HG03442 (cell line): ENCODE results near the gene ARID3C.

Source experiments
- ATAC-seq: cut with Tn5 transposase; IDR thresholded peaks from one replicate; pipeline ENCODE4 v1.9.1; 2021; ENCODE audit warnings: mild to moderate bottlenecking, moderate library complexity; ENCODE audit not compliant: unreplicated experiment

The ARID3C gene, protein sequence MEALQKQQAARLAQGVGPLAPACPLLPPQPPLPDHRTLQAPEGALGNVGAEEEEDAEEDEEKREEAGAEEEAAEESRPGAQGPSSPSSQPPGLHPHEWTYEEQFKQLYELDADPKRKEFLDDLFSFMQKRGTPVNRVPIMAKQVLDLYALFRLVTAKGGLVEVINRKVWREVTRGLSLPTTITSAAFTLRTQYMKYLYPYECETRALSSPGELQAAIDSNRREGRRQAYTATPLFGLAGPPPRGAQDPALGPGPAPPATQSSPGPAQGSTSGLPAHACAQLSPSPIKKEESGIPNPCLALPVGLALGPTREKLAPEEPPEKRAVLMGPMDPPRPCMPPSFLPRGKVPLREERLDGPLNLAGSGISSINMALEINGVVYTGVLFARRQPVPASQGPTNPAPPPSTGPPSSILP

DNA sequence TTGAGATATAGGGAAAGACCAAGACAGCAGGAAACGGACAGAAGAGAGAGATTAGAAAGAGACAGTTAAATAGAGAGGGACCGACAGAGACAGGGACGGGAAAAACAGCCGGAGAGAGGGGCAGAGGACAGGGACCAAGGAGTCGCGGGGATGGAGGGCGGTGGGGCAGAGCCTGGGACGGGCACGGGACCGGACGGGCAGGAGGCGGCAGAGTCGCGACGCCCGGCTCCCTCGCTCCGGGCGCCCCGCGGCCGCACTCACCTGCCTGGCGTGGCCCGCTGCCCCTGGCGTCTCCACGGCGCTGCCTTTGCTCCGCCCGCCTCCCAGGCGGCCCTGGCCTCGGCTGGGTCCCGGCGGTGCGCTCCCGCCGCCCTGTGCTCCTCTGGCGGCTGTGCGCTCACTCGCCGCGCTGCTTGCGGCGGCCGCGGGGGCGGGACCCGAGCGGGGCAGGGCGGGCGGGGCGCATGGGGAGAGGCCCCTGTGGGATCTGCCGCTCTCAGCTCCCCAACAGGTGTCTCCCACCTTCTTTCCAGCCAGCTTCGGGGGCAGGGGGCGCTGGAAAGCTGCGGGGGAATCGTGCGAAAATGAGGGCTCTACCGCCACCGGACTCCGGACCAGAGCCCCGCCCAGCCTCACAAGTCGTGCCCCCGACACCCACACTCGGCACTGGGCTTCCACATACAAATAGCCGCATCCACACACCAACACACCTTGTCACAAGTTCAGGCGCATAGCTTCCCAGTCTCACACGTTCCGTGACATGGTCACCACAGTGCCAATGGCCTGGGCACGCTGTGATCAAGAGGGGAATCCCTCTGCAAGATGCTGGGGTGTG, at the start of gene ARID3C:
ARID3C (minus strand) TSS at position 411 of the 835 bp plus-strand sequence. CDS start 1,052 bp downstream, outside the sequence.
- no peak for ATAC-seq

DNA sequence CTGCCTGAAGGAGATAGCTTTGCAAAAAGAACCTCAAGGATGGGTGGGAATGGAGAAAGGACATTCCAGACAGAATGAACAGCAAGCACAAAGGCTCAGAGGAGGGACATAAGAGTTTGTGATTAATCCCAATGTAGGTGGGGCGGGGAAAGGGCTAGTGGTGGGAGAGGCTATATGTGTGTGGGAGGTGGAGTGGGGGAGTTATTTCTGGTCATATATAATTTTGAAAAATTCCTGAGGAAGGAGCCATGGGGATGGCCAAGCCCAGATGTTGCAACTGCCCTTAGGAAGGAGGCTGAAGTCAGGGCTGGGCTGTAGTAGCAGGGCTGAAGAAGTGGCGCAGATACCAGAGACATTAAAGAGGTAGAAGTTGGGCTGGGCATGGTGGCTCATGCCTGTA, 47.0 kb upstream of the ARID3C start:
- no peak for ATAC-seq

GRCh38 chr9:34675048-34675714, 46.3 kb upstream of the ARID3C start:
- no peak for ATAC-seq

DNA sequence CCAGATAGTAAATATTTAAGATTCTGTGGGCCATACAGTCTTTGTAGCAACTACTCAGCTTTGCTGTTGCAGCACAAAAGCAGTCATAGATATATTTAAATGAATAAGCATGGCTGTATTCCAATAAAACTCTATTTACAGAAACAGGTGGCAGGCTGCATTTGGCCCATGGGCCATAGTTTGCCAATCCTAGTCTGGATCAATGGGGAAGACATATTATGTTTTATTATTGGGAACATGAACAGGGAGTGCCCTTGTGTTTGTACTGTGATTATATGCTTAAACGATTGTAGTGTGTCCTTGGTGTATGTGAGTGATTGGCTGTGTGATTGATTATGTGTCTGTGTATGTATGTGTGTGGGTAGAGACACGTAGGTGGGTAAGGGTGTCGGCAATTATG, 45.6 kb upstream of the ARID3C start:
- ATAC-seq: no peak

GRCh38 chr9:34671307-34671706, 42.4 kb upstream of the ARID3C start:
- ATAC-seq: no peak

GRCh38 chr9:34669809-34670562, 41.1 kb upstream of the ARID3C start:
- ATAC-seq: no peak

DNA sequence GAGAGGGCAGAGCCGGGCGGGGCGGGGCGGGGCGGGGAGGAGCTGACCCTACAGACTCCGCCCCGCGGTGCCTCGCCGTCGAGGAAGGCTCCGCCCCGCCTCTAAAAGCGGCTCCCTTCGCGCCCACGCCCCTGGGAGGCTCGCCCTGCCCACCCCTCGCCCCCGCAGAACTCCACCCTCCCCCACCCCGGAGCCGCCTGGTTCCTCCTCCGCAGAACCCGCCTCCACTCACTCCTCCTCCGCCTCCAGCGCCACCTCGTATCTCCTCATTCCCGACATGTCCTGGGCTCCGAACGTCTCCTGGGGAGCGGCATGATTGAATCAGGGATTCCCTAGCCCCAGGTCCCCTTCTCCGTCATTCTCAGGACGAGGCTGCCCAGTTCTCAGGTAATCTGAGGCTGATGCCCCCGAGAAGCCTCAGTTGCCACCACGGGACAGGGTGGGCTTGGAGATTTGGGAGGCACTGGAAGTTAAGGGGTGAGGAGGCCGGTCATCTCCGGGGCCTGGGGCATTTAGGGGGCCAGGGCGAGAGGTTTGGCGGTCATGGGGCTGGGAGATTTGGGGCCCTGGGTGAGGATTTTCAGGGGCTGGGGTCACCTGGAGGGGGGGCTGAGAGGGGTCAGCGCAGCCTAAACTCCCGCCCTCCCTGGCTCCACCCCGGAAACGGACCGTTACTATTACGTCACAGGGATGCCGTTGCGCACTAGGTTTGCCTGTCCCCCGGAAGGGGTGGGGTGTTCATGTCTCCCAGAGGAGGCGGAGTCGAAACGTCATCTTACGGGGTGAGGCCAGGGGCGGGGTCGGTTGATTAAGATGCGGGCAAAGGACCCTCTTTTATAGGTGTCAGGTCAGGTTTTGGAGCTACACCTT, 36.8 kb upstream of the ARID3C start:
- ATAC-seq: peak; percentile 57

DNA sequence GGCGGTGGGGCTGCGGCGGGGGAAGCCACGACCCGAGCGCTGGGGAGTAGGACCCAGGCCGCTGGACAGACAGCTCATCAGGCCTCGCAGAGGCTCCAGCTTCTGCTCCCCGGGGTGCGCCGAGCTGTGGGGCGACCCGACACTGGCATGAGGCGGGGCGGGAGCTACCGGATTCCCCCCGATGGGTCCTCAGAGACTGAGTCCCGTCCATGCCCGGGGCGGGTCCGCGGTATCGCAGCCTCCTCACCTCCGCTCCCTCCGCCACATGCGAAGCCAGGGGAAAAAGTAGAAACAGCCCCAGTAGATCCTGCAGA, 36.2 kb upstream of the ARID3C start:
- peak; percentile 24 for ATAC-seq

- peak; percentile 38 for ATAC-seq
Measured at GRCh38 chr9:34664281-34665066, 35.6 kb upstream of the ARID3C start.

- ATAC-seq: no peak
Measured at GRCh38 chr9:34663303-34663605, 34.4 kb upstream of the ARID3C start.

DNA sequence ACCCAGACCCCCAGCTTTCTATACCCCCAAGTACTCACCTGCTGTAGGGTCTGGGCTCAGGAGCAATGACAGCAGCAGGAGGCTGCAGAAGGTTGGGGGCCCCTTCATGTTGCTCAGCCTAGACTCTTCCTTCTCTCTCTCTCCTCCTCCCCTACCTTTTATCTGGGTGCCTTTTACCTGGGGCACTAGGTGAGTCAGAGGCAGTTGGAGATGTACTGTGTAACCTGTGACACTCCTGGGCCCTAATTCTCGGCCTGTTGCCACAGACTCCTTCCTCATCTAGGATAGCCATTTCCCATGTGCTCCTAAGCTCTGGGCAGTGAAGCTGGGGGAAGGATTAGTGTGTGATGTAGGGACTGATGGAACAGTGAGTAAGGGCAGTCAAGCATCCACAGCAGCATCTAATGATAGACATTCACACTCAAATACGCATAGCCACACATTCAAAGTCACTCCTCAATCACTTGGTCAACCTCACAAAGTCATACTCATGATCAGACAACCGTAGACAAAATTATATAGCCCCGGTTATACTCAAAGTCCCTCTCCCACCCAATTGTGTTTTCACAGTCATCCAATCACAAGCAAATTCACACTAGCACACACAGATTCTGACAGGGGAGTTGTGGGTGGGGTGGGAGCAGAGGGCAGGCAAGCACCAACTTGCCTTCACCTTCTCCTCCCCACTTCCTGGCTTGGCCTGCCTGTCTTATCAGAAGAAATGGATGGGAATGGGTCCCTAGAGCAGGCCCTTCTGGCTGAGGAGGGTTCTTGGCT, 33.8 kb upstream of the ARID3C start, which contains the start of gene CCL27:
CCL27 (minus strand) TSS at position 132 of the 777 bp plus-strand sequence; CDS start at position 108, 24 bp downstream.
- ATAC-seq: no peak

DNA sequence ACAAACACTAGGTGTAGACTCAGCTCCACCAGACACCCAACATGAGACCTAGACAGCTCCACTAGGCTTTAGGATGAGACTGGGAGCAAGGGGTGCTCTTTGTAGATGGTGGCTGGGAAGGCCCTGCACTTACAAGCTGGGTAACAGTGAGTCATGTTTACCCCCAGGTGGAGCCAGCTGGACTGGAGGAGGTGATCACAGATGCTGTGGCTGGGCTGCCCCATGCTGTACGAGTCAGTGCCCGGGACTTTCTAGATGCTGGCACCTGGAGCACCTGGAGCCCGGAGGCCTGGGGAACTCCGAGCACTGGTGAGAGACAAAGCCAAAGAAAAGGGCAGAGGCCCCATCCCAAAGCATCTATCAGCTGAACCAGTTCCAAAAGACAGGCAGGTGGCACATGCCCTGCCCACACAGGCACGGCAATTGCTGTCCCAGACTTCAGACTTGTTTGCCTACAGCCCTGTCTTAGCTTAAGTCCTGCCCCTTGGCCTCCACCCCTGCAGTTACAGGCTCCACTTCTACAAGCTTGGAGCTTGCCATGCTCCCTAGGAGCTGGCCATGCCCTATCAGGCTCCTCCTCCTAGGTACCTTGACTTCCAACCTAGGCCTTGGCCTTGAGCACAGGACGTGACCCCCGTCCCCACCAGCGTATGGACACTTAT, 30.9 kb upstream of the ARID3C start:
- ATAC-seq: no peak

DNA sequence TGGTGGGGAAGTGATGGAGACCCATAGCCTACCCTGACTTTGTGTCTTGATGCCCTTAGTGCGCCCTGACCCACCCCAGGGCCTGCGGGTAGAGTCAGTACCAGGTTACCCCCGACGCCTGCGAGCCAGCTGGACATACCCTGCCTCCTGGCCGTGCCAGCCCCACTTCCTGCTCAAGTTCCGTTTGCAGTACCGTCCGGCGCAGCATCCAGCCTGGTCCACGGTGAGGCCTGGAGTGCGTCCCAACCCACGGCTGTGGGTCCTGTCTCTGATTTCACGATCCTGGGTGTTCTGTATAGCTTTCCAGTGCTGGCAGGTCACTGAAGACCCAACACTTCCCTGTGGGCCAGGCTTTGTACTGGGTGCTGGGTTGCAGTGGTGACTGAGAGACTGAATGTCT, 29.6 kb upstream of the ARID3C start:
- ATAC-seq: no peak

GRCh38 chr9:34656992-34657391, 28.1 kb upstream of the ARID3C start:
- no peak for ATAC-seq

GRCh38 chr9:34655394-34655793, 26.5 kb upstream of the ARID3C start:
- ATAC-seq: no peak

GRCh38 chr9:34654323-34655051, 25.6 kb upstream of the ARID3C start:
- no peak for ATAC-seq
